Lower leg skin (tissue), 4 donors: ENCODE results near the gene MTNR1A. TPM values are rescaled to one million over a fixed set of nuclear protein-coding genes. Genes with fewer than 3 reads are reported as not detected.

ENCODE experiments used
- DNase-seq, 2 donors: peaks; one replicate each; pipeline ENCODE4 v3.0.0-alpha.2; 2019; ENCODE audit warnings: low spot score in 2 of 2
- H3K4me3 ChIP-seq: fragments of 200-600 bp; sonication (generic); 2 replicates; pipeline ENCODE4 v1.5.1; 2017; ENCODE audit warnings: mild to moderate bottlenecking, low read depth; ENCODE audit not compliant: poor library complexity, severe bottlenecking
- CTCF ChIP-seq, 3 donors: fragments of 450-650 bp; IDR thresholded peaks; one replicate each; pipeline ENCODE4 v1.5.1; 2016; ENCODE audit warnings: antibody characterized with exemption in 3 of 3, mild to moderate bottlenecking in 3 of 3, moderate library complexity in 2 of 3
- POLR2A ChIP-seq, 2 donors: fragments of 450-650 bp; IDR thresholded peaks; one replicate each; pipeline ENCODE4 v1.6.1; 2016 to 2017; ENCODE audit warnings: antibody characterized with exemption in 2 of 2, mild to moderate bottlenecking in 1 of 2, moderate library complexity in 1 of 2
- WGBS, 2 donors: methylation state at CpG; one replicate each; pipeline ENCODE4 v1.1.5; 2018; 5-methylcytosine and 5-hydroxymethylcytosine counted together
- intact Hi-C: fragments of 100-400 bp; cut with DNase I; formaldehyde crosslinking; loops from one replicate; pipeline ENCODE4 v1.15.0; 2023; ENCODE audit warnings: low total_unique reads
- total RNA-seq, 4 donors: library from RNA; depleted of rRNA; stranded (reverse); fragments of >200 nt; gene quantifications; one replicate each; pipeline ENCODE4 v1.1.0, GENCODE V29; 2016

The MTNR1A gene
- total RNA-seq, 4 donors from 2014 or later = not detected

GRCh38 chr4:186588503-186588902 lies 33.1 kb upstream of the MTNR1A start:
- intact Hi-C loops = loop anchor here (5.0 kb wide), 1 partner anchor 291 kb away; no protein-coding TSS in a partner anchor
- no peak overlapping the region for H3K4me3 ChIP-seq
- WGBS, 2 donors = 93 to 95% methylated on average over 20 of the region's 20 CpGs
- DNase-seq = no peak
- TF ChIP-seq POLR2A (IDR thresholded peaks at IDR 0.05) = no peak

- no peak for TF ChIP-seq CTCF (IDR thresholded peaks at IDR 0.05)
- no peak for TF ChIP-seq POLR2A (IDR thresholded peaks at IDR 0.05)
- intact Hi-C loops = loop anchor here (5.0 kb wide), 1 partner anchor 290 kb away; no protein-coding TSS in a partner anchor
- 28 to 40% methylated on average over 4 of the region's 4 CpGs for WGBS, 2 donors
- peak; percentile 41 to 90 for DNase-seq
- H3K4me3 ChIP-seq = no peak overlapping the region
Measured at GRCh38 chr4:186587416-186588018, 32.1 kb upstream of the MTNR1A start.

- no peak for TF ChIP-seq POLR2A (IDR thresholded peaks at IDR 0.05)
- TF ChIP-seq CTCF (IDR thresholded peaks at IDR 0.05) = no peak
- no peak overlapping the region for H3K4me3 ChIP-seq
- no peak for DNase-seq
- intact Hi-C loops = loop anchor here (5.0 kb wide), 1 partner anchor 289 kb away; no protein-coding TSS in a partner anchor
- 83 to 84% methylated on average over 8 of the region's 8 CpGs for WGBS, 2 donors
Measured at GRCh38 chr4:186586205-186586604, 30.8 kb upstream of the MTNR1A start.

- H3K4me3 ChIP-seq = no peak overlapping the region
- TF ChIP-seq CTCF (IDR thresholded peaks at IDR 0.05) = no peak
- WGBS, 2 donors = 88 to 89% methylated on average over 6 of the region's 6 CpGs
- intact Hi-C loops = loop anchor here (5.0 kb wide), 1 partner anchor 288 kb away; no protein-coding TSS in a partner anchor
- DNase-seq = no peak
Measured at GRCh38 chr4:186584912-186585311, 29.5 kb upstream of the MTNR1A start.

- no peak for TF ChIP-seq CTCF (IDR thresholded peaks at IDR 0.05)
- no peak for TF ChIP-seq POLR2A (IDR thresholded peaks at IDR 0.05)
- DNase-seq = no peak
- no peak overlapping the region for H3K4me3 ChIP-seq
- intact Hi-C loops = no loop called here
- WGBS, 2 donors = 95 to 98% methylated on average over 6 of the region's 6 CpGs
Measured at GRCh38 chr4:186581421-186581820, 26.1 kb upstream of the MTNR1A start.

- DNase-seq = no peak
- intact Hi-C loops = no loop called here
- H3K4me3 ChIP-seq = no peak overlapping the region
- 77 to 86% methylated on average over 1 of the region's 1 CpG for WGBS, 2 donors
- TF ChIP-seq CTCF (IDR thresholded peaks at IDR 0.05) (no peak), POLR2A (IDR thresholded peaks at IDR 0.05) (no peak)
Measured at GRCh38 chr4:186580669-186581068, 25.3 kb upstream of the MTNR1A start.
